BE2C (cell line): ENCODE data around the gene APOBEC3C.

Experiments used
- DNase-seq: peaks from one replicate; pipeline ENCODE4 v3.0.0-alpha.2; 2020
- H3K27me3 ChIP-seq: fragments of 250-450 bp; sonication (Bioruptor Pico); 2 replicates; pipeline ENCODE4 v1.5.1; 2020; ENCODE audit warnings: mild to moderate bottlenecking
- H3K36me3 ChIP-seq: fragments of 250-450 bp; sonication (Bioruptor Pico); 2 replicates; pipeline ENCODE4 v1.5.1; 2020; ENCODE audit warnings: mild to moderate bottlenecking
- H3K4me1 ChIP-seq: fragments of 250-450 bp; sonication (Bioruptor Pico); 2 replicates; pipeline ENCODE4 v1.5.1; 2020
- H3K4me3 ChIP-seq: 2 replicates; pipeline ENCODE4 v1.5.1; 2011; ENCODE audit warnings: low read depth, low read length
- H3K9me3 ChIP-seq: fragments of 250-450 bp; sonication (Bioruptor Pico); 2 replicates; pipeline ENCODE4 v1.5.1; 2020
- CTCF ChIP-seq: IDR thresholded peaks from 2 replicates; pipeline ENCODE4 v1.5.1; 2012; ENCODE audit warnings: mild to moderate bottlenecking, low read depth, low read length

The APOBEC3C gene

DNA sequence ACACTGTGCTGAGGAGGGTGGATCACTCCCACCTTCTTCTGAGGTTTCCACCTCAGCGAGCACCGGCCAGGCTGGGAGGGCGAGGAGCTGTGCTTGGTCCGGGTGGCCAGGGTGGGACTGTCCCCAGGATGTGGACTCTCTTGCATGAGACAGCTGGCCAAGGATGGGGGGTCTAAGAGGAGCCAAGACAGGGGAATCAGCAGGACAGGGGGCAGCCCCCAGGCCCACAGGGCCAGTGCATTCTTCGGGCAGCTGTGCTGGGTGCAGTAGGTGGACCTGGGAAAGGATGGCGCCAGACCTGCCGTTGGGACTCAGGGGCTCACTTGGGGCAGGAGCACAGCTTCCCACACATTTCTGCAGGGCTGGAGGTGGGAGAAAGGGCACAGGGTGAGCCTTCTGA is 47.1 kb upstream of the APOBEC3C start:
- no peak for TF ChIP-seq CTCF

DNA sequence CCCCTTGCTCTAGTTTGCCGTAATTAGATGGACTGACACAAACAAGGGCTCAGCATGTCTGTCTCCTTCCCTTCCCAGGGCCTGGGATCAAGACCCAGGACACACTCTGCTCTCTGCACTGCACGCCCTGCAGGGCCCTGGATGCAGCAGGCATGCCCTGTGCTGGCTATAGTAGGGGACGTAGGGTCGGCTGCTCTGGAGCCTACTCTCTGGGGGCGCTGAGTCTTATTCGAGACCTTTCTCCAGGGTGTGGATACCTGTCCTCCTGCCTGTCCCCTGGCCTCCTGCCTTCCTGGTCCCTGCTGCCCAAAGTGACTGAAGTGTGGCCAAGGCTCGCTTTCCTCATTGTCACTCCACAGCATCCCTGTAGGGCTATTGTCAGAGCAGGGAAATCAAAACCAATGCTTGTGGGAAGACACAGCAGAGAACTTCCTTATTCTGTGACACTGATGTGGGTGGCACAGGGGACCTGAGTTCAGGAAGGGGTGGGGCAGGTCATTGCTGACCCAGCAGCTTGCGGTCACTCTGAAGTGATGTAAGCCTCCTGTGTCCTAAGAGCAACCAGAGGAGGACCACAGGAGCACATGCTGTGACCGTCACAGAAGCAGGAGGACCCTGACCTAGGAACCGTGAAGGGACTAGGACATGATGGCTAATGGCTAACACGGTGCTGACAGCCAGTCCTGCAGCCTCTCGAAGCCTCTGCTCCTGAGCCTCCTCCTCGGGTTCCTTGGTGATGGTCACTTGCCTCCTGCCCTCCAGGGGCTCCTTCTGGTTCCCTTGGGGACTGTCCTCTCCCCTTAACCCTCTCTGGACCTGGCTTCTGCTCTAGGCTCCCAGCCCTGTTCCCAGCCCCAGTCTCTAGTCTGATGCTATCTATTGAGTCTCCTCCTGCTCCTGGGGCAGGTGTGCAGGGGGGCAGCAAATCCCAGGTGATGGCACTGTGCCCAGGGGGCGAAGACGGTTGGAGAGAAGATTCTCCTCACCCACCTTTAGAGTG is 46.3 kb upstream of the APOBEC3C start:
- Histone ChIP-seq H3K4me1 (no peaks in the 10 kb centered on the region; the same call in 1 of the 2 replicates), H3K36me3 (no peaks in the 10 kb centered on the region), H3K27me3 (peaks cover 5% of the 10 kb centered on the region), H3K4me3 (no peak overlapping the region), H3K9me3 (no peaks in the 10 kb centered on the region)
- no peak for TF ChIP-seq CTCF
- DNase-seq, result no peak

More for the DNA sequence above, 47.1 kb upstream of the APOBEC3C start:
- Histone ChIP-seq H3K4me3 (no peak overlapping the region), H3K9me3 (no peaks in the 10 kb centered on the region), H3K4me1 (no peaks in the 10 kb centered on the region; the same call in 1 of the 2 replicates), H3K27me3 (peaks cover 5% of the 10 kb centered on the region), H3K36me3 (no peaks in the 10 kb centered on the region)
- DNase-seq, result no peak

DNA sequence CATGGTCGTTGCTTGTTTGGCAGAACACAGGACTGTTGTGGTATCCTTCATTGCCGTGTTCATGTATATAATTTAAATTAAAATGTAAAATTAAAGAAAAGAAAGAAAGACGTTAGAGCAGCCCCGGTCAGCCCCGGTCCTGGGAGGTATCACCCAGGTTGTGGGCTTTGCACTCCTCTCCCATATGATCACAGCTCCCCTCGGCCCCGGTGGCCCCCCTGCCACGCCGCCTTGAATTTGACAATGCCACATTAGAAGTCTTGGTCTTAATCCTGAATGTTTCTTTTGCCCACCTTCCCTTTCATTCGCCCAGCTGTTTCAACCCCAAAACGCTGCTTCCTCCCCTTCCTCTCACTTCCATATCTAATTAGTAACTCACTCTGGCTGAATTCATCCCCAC is 45.3 kb upstream of the APOBEC3C start:
- TF ChIP-seq CTCF, result no peak
- DNase-seq, result no peak
- Histone ChIP-seq H3K27me3 (peaks cover 5% of the 10 kb centered on the region), H3K36me3 (no peaks in the 10 kb centered on the region), H3K9me3 (no peaks in the 10 kb centered on the region), H3K4me1 (no peaks in the 10 kb centered on the region; the same call in 1 of the 2 replicates), H3K4me3 (no peak overlapping the region)

GRCh38 chr22:38970551-38970950 is 43.5 kb upstream of the APOBEC3C start:
- H3K4me3 ChIP-seq, result no peak overlapping the region
- H3K4me1 ChIP-seq, result no peaks in the 10 kb centered on the region; the same call in 1 of the 2 replicates
- peaks cover 5% of the 10 kb centered on the region for H3K27me3 ChIP-seq
- TF ChIP-seq CTCF, result no peak
- no peaks in the 10 kb centered on the region for H3K9me3 ChIP-seq
- no peak for DNase-seq
- no peaks in the 10 kb centered on the region for H3K36me3 ChIP-seq

DNA sequence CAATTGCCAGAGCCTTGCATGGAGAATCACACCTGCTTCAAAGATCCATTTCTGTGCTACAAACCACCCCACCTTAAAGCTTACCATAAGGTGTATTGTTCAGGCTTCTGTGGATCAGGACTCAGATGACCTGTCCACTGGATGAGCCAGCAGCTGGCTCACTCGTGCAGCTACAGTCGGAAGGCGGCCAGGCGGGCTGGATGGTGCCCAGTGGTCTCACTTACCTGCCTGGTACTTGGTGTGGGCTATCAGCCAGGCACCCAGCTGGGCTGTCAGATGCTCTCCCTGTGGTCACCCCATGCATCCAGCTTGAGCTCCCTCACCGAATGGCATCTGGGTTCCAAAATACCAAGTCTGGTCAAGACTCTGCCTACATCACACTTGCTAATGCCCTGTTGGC is 42.9 kb upstream of the APOBEC3C start:
- Histone ChIP-seq H3K27me3 (peaks cover 5% of the 10 kb centered on the region), H3K4me3 (no peak overlapping the region), H3K4me1 (no peaks in the 10 kb centered on the region), H3K36me3 (no peaks in the 10 kb centered on the region), H3K9me3 (no peaks in the 10 kb centered on the region)
- no peak for TF ChIP-seq CTCF
- no peak for DNase-seq

- H3K4me1 ChIP-seq, result no peaks in the 10 kb centered on the region
- H3K27me3 ChIP-seq, result peaks cover 5% of the 10 kb centered on the region
- no peaks in the 10 kb centered on the region for H3K36me3 ChIP-seq
- no peak overlapping the region for H3K4me3 ChIP-seq
- H3K9me3 ChIP-seq, result no peaks in the 10 kb centered on the region
- DNase-seq, result no peak
- no peak for TF ChIP-seq CTCF
These were observed 42.3 kb upstream of the APOBEC3C start for GRCh38 chr22:38971791-38972190.
